HAP-1 (cell line): ENCODE data around the gene MYRIP.
A peak's percentile ranks its signal among the peaks of the same experiment; 100 is the strongest.
"Not testable (repeated sequence)": the region's sequence is repeated elsewhere in the genome, so short reads cannot be mapped to it uniquely, and the experiment has no call there.

Experiments used
- DNase-seq, 2 experiments: peaks; one replicate each; pipeline ENCODE4 v3.0.0-alpha.2; 2016 to 2020; ENCODE audit warnings: low spot score in 2 of 2
- H3K27me3 ChIP-seq: fragments of 250-450 bp; sonication (Bioruptor Pico); 2 replicates; pipeline ENCODE4 v1.5.1; 2020; ENCODE audit warnings: low read depth, mild to moderate bottlenecking, moderate library complexity
- H3K36me3 ChIP-seq: fragments of 250-450 bp; sonication (Bioruptor Pico); replicated peaks from 2 replicates; pipeline ENCODE4 v1.5.1; 2020; ENCODE audit warnings: mild to moderate bottlenecking
- H3K4me1 ChIP-seq: fragments of 250-450 bp; sonication (Bioruptor Pico); 2 replicates; pipeline ENCODE4 v1.5.1; 2020; ENCODE audit warnings: mild to moderate bottlenecking
- H3K4me3 ChIP-seq: fragments of 250-450 bp; sonication (Bioruptor Pico); 2 replicates; pipeline ENCODE4 v1.5.1; 2020; ENCODE audit warnings: mild to moderate bottlenecking, moderate library complexity
- H3K9me3 ChIP-seq: fragments of 250-450 bp; sonication (Bioruptor Pico); 2 replicates; pipeline ENCODE4 v1.5.1; 2020; ENCODE audit warnings: mild to moderate bottlenecking, moderate library complexity
- in situ Hi-C: fragments of 300-500 bp; cut with MboI; formaldehyde crosslinking; loops from 3 replicates; pipeline ENCODE4 v1.14.3; 2020; ENCODE audit warnings: low sequenced_read_pairs, inconsistent platforms, mixed read lengths

The MYRIP gene

DNA sequence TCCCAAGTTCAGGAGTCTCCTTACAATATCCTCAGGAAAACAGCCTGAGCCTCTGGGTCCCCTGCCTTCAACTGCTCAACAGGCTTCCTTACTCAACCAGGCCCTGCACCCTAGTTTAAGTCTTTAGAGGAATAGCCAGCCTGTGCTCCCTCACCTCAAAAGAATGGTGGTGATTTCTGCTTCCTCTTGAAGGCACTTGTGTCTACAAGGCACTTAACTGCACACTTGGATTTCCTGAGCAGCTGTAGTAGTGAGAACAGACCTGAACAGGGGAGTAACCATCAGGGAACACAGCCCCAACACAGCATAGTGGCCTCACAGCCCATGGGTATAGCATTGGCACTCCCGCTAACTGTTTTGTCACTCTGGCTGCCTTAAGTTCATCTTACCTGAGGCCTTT is 244.3 kb downstream of the MYRIP start:
- Histone ChIP-seq H3K9me3 (no peaks in the 10 kb centered on the region), H3K36me3 (no peaks in the 10 kb centered on the region), H3K27me3 (no peaks in the 10 kb centered on the region), H3K4me3 (no peak overlapping the region), H3K4me1 (no peaks in the 10 kb centered on the region)
- in situ Hi-C loops, result no loop called here
- DNase-seq, result no peak

DNA sequence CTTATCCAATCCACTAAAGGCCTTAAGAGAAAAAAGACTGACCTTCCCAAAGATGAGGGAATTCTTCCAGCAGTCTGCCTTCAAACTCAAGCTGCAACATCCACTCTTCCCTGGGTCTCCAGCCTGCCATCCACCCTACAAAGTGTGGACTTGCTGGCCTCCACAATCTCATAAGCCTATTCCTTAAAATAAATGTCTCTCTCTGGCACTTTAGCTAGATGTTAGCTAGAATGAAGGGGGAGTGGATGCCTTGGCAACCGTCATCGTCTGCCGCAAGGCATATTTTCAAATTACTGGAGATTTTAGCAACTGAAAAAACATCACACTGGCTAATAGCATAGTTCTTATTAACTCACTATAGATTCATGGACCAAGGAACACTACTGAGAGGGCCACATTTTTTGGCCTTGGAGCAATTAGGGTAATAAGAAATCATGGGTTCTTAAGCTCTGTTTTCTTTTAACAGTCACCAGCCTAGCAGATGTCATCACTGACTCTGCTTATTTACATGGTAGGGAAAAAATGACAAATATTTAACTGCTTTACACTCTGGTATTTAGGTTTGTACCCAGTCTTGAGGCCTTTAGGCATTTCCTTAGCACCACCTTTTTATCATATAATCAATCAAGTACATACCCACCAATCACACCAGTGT is 245.3 kb downstream of the MYRIP start:
- Histone ChIP-seq H3K4me3 (no peak overlapping the region), H3K27me3 (no peaks in the 10 kb centered on the region), H3K9me3 (no peaks in the 10 kb centered on the region), H3K36me3 (no peaks in the 10 kb centered on the region), H3K4me1 (no peaks in the 10 kb centered on the region)
- no peak for DNase-seq
- in situ Hi-C loops, result no loop called here

DNA sequence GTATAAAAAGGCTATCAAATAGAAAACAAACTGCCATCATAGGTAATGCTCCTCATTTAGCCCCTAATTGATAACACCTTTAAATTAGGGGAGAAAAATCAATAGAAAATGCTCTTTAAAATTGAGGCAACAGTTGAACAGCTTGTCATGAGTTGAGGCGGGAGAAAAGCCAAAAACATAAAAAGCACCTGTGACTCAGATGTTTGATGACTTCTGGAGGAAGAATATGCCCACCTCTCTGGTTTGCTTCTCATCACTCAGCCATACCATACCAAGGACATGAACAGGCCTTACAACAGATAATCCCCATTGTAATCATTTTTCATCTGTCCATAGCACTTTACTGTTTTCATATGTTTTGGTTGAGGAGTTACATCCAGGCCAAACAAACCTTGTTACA is 246.0 kb downstream of the MYRIP start:
- DNase-seq, result no peak
- H3K27me3 ChIP-seq, result no peaks in the 10 kb centered on the region
- no peak overlapping the region for H3K4me3 ChIP-seq
- in situ Hi-C loops, result no loop called here
- H3K36me3 ChIP-seq, result no peaks in the 10 kb centered on the region
- H3K9me3 ChIP-seq, result no peaks in the 10 kb centered on the region
- H3K4me1 ChIP-seq, result no peaks in the 10 kb centered on the region

DNA sequence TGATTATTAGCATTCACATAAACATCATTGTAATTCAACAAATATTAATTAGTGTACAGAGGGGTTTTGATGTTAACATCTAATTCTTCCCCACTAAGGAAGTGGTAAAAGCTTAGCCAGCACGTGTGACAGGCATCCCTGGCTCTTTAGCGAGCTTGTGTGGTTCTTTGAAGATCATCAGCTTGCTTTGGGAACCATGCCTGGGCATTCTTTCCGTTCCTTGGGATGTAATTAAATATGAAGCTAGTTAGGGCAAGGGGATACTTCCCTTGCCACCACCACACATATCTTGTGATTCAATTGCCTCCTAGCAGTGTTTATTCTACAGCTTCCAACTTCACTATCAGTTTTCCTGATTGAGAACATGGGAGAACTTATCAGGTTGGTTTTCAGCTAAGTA is 246.5 kb downstream of the MYRIP start:
- no peak for DNase-seq
- Histone ChIP-seq H3K9me3 (no peaks in the 10 kb centered on the region), H3K36me3 (no peaks in the 10 kb centered on the region), H3K4me3 (no peak overlapping the region), H3K27me3 (no peaks in the 10 kb centered on the region), H3K4me1 (no peaks in the 10 kb centered on the region)
- in situ Hi-C loops, result no loop called here

DNA sequence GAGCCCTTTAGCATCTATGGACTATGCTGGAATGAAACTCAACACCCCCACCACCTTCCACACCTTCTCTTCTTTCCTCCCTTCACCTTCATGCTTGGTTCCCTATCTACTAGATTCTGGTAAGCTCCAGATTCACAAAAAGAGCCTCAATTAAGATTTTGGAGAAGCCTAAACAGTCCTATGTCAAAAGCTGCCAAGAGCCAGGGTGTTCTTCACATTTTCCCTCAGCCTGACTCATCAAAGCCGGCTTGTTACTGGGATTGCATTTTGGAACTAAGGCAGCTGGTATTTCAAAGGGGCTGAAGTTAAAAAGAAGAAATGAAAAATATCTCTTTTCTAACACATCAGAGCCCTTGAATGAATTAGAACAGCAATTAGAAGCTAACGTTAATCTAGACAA is 247.7 kb downstream of the MYRIP start:
- no peak overlapping the region for H3K4me3 ChIP-seq
- in situ Hi-C loops, result no loop called here
- no peaks in the 10 kb centered on the region for H3K9me3 ChIP-seq
- H3K27me3 ChIP-seq, result no peaks in the 10 kb centered on the region
- no peaks in the 10 kb centered on the region for H3K36me3 ChIP-seq
- no peaks in the 10 kb centered on the region for H3K4me1 ChIP-seq
- DNase-seq, result no peak

GRCh38 chr3:40057786-40058185 is 248.4 kb downstream of the MYRIP start:
- Histone ChIP-seq H3K9me3 (no peaks in the 10 kb centered on the region), H3K27me3 (no peaks in the 10 kb centered on the region), H3K36me3 (no peaks in the 10 kb centered on the region), H3K4me1 (no peaks in the 10 kb centered on the region), H3K4me3 (no peak overlapping the region)
- in situ Hi-C loops, result no loop called here
- no peak for DNase-seq

GRCh38 chr3:40068636-40069035 is 259.2 kb downstream of the MYRIP start:
- in situ Hi-C loops, result no loop called here
- H3K36me3 ChIP-seq, result no peaks in the 10 kb centered on the region
- DNase-seq, result no peak
- no peaks in the 10 kb centered on the region for H3K9me3 ChIP-seq
- H3K4me1 ChIP-seq, result no peaks in the 10 kb centered on the region
- H3K27me3 ChIP-seq, result no peaks in the 10 kb centered on the region
- no peak overlapping the region for H3K4me3 ChIP-seq

- H3K4me1 ChIP-seq, result no peaks in the 10 kb centered on the region
- no peaks in the 10 kb centered on the region for H3K36me3 ChIP-seq
- in situ Hi-C loops, result no loop called here
- no peaks in the 10 kb centered on the region for H3K9me3 ChIP-seq
- H3K27me3 ChIP-seq, result no peaks in the 10 kb centered on the region
- DNase-seq, result no peak
- no peak overlapping the region for H3K4me3 ChIP-seq
Observed at GRCh38 chr3:40070816-40071215, 261.4 kb downstream of the MYRIP start.

DNA sequence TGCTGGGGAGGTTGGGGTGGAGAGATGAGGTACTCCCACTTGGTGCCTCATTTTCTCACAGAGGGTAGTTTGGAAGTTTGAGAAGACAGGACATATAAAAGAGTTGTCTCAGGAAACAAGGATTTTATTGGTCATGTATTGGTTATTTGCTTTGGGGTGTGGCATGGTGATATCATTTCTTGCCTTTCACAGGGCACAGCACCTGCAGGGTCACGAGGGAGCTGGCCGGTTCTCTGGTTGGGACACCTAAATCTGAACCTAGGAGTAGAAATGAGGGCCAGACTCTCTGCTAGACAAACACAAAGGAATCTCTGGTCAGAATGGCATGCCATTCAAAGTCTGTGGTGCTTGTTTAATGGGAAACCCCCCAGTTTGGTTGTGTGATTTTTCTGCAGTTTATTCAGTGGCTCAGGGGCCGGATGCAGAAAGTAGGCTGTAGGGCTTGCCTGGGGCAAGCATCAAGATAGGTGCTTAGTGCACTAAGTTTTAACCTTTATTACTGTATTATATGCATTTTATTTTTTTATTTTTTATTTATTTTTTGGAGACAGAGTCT is 262.4 kb downstream of the MYRIP start:
- H3K4me3 ChIP-seq, result no peak overlapping the region
- in situ Hi-C loops, result no loop called here
- DNase-seq, result no peak
- no peaks in the 10 kb centered on the region for H3K4me1 ChIP-seq
- no peaks in the 10 kb centered on the region for H3K27me3 ChIP-seq
- no peaks in the 10 kb centered on the region for H3K9me3 ChIP-seq
- no peaks in the 10 kb centered on the region for H3K36me3 ChIP-seq

GRCh38 chr3:40073310-40074007 is 264.1 kb downstream of the MYRIP start:
- Histone ChIP-seq H3K27me3 (no peaks in the 10 kb centered on the region), H3K9me3 (no peaks in the 10 kb centered on the region), H3K36me3 (no peaks in the 10 kb centered on the region), H3K4me1 (no peaks in the 10 kb centered on the region), H3K4me3 (no peak overlapping the region)
- in situ Hi-C loops, result no loop called here
- peak in 1 of 2 experiments; percentile 15 for DNase-seq

DNA sequence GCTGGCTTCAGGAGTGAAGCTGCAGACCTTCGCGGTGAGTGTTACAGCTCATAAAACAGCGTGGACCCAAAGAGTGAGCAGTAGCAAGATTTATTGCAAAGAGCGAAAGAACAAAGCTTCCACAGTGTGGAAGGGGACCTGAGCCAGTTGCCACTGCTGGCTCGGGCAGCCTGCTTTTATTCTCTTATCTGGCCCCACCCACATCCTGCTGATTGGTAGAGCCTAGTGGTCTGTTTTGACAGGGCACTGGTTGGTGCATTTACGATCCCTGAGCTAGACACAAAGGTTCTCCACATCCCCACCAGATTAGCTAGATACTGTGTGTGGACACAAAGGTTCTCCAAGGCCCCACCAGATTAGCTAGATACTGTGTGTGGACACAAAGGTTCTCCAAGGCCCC is 267.7 kb downstream of the MYRIP start:
- DNase-seq, H3K36me3 ChIP-seq, H3K4me3 ChIP-seq, in situ Hi-C loops, H3K4me1 ChIP-seq, H3K9me3 ChIP-seq, H3K27me3 ChIP-seq: not testable (repeated sequence)

GRCh38 chr3:40077828-40078492 is 268.6 kb downstream of the MYRIP start:
- H3K4me3 ChIP-seq, H3K9me3 ChIP-seq, H3K27me3 ChIP-seq, in situ Hi-C loops, H3K36me3 ChIP-seq, H3K4me1 ChIP-seq, DNase-seq: not testable (repeated sequence)

- no peak overlapping the region for H3K4me3 ChIP-seq
- H3K27me3 ChIP-seq, result no peaks in the 10 kb centered on the region
- no peak for DNase-seq
- no peaks in the 10 kb centered on the region for H3K36me3 ChIP-seq
- in situ Hi-C loops, result no loop called here
- no peaks in the 10 kb centered on the region; the same call in 1 of the 2 replicates for H3K9me3 ChIP-seq
- no peaks in the 10 kb centered on the region for H3K4me1 ChIP-seq
Observed at GRCh38 chr3:40078590-40078989, 269.2 kb downstream of the MYRIP start.

- no peak for DNase-seq
- no peaks in the 10 kb centered on the region for H3K36me3 ChIP-seq
- H3K4me1 ChIP-seq, result no peaks in the 10 kb centered on the region
- no peaks in the 10 kb centered on the region for H3K27me3 ChIP-seq
- no peak overlapping the region for H3K4me3 ChIP-seq
- no peaks in the 10 kb centered on the region; the same call in 1 of the 2 replicates for H3K9me3 ChIP-seq
- in situ Hi-C loops, result no loop called here
Observed at GRCh38 chr3:40079203-40079846, 269.9 kb downstream of the MYRIP start.
